GM18526 (cell line): ENCODE results near the gene UBL5.

Experiments used
- POLR2A ChIP-seq: IDR thresholded peaks from 3 replicates; pipeline ENCODE4 v1.6.1; 2011; ENCODE audit not compliant: insufficient read length; ENCODE audit errors: extremely low read depth

UBL5 gene

DNA sequence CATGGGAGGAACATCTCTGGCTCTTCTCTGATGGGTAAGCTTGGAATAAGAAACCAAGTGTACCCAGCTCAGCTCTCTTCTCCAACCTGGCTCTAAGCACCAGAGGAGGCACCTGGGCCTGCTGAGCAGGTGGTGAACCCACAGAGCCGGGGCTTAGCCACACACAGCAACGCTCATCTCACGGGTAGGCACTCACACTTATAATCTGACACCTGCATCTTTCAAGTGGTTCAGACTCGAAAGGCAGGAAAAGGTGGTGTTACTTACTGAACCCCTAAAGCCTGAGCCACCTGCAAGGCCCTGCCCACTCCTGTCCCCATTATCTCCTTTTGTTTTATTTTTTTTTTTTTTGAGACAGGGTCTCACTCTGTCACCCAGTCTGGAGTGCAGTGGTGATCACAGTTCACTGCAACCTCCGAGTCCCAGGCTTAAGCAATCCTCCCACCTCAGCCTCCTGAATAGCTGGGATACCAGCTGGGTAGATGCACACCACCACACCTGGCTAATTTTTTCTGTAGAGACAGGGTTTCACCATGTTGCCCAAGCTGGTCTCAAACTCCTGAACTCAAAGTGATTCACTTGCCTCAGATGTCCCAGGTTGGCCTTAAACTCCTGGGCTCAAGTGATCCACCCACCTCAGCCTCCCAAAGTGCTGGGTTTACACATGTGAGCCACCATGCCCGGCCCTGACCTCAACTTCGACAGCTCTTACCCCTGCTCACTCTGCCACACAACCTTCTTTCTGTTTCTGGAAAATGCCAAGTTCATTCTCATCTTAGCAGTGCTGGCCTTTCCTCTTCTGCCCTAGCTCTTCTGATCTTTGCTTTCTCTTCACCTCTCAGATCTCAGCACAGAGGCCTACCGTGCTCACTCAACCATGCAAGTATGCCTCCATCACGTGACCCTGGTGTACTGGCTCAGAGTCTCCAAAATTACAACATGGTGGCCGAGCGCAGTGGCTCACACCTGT is 18.6 kb upstream of the UBL5 start:
- TF ChIP-seq POLR2A = no peak

GRCh38 chr19:9811139-9811538 is 16.6 kb upstream of the UBL5 start:
- no peak for TF ChIP-seq POLR2A

DNA sequence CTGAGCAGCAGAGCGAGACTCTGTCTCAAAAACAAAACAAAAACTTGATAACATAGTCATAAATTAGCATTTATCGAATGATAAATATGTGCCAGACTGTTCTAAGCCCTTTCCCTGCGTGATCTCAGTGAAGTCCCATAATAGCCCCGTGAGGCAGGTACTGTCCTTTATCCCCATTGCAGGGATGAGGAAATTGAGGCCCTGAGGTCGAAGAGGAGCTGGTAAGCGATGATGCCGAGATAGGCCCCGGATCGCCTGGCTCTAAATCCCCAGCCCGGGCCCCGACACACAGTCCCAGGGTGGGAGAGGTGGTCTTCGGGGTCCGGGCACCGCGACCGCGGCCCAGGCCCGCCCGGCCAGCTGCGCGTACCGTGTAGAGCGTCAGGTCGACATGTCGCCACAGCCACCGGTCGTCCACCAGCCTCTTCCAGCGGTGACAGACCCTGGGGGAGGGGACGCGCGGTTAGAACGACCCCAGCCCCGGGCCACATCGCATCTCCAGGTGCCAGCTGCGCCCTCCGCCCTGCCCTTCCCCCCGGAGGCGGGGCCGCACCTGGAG is 9.5 kb upstream of the UBL5 start:
- no peak for TF ChIP-seq POLR2A

GRCh38 chr19:9818734-9819595 is 8.8 kb upstream of the UBL5 start, which contains the start of gene FBXL12:
FBXL12 (minus strand) TSS chr19:9819079; CDS start chr19:9818813, 266 bp downstream.
- peak; percentile 92 for TF ChIP-seq POLR2A

GRCh38 chr19:9819596-9819909 is 8.2 kb upstream of the UBL5 start:
- peak; percentile 37 for TF ChIP-seq POLR2A

GRCh38 chr19:9823816-9824215 is 3.9 kb upstream of the UBL5 start:
- no peak for TF ChIP-seq POLR2A

DNA sequence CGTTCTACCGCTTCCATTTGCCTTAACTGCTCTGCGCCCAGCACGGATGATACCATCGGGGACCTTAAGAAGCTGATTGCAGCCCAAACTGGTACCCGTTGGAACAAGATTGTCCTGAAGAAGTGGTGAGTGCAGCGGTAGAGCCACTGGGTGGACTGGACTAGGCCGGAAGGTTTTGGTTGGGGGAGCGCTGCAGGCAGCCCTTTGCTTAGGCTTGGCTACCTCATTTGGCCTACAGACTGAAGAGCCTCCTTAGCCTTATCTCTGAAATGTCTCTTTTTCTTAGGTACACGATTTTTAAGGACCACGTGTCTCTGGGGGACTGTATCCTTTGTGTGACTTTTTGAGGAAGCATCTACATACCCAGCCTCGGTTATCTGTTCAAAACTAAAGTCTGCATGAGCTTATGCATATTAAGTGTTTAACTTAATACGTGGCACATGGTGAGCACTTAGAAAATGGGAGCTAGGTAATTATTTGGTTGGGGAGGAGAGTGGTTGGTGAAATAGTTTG is 889 bp downstream of the UBL5 start:
- no peak for TF ChIP-seq POLR2A

DNA sequence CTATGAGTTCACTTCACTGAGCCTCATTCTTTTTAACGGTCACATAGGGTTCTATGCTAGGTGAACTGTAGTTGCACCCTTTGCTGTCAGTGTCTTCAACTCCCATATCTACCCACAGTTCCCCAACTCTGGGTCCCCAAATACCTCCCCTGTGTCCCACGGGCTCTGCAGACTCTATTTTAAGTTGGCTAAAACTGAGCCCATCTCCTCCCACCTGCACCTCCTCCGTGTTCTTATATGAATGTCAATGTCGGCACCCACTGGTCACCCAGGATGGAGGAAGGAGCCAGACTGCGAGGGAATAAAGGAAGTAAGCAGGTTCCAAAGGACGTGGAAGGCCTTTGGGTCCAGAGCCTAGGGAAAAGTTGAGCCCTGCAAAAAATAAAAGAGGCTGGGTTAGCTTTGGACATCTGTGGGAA is 6.6 kb downstream of the UBL5 start:
- no peak for TF ChIP-seq POLR2A

DNA sequence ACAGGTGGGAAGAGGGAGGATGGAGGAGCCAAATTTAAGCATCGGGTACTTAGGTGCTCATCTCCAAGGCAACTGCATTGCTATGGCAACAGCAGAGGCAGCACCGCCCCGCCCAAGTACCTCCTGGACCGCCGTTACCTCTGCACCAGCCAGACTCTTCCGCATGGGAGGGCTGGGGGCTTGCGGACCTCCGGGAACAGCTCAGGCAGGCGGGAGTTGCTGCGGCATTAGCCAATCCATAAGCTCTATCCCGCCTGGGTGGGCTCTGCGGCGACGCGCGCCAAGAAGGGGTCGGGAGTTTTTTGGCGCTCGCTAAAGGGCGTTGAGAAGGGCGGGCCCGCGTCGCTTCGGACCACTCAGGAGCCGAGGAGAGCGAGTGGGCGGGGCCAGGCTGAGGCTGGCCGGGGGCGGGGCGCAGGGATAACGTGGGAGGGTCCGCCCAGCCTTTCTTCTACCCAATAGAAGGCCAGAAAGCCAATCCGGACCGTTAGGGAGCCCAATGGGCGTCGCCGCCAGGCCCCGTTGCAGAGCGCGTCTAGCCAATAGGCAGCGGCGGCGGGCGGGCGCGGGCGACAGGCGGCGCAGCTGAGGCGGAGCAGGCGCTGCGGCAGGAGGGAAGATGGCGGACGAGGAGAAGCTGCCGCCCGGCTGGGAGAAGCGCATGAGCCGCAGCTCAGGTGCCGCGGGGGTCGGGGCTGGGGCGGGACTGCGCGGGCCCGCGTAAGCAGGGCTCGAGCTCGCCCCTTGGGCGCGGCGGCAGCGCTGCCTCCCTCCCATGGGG is 7.2 kb downstream of the UBL5 start, which contains the start of gene PIN1:
TSS of gene PIN1 (plus strand) at position 593 of the 781 bp plus-strand sequence. CDS start at position 620, 27 bp downstream.
- peak; percentile 74 for TF ChIP-seq POLR2A

DNA sequence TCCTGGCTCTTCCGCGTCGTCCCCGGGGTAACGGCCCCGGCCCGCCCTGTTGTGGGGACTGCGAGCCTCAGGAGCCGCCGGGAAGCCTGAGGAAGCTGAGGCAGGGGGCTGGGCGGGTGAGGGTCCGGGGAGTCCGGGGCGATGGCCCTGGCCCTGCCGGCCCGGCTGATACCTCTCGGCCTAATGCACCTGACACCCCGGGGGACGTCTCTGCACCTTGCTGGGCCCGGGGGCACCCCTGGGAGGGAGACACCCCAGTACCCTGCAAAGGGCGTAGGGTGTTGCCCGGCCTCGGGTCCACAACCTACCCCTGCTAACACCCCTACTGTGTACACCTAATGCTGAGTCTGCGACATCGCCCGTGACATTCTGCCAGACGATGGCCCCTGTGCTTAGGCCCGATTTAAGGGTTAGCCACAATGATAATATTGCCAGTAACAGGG is 7.8 kb downstream of the UBL5 start:
- TF ChIP-seq POLR2A = no peak

DNA sequence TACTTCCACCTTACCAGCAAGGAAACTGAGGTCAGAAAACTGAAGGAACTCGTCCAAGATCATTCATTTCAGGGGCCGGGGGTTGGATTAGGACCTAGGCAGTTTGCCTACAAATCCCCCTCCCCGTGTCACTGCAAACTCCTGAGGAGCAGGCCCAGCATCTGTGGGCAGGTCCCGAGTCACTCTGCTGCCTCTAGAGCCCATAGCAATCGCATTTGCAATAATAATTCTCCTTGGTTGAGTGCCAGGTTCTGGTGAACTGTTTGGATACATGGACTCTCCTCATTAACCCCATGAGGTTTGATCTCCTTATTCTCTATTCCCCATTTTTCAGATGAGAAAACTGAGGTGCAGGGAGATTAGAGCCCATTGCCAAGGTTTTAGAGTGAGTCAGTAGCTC is 8.3 kb downstream of the UBL5 start:
- TF ChIP-seq POLR2A = no peak

DNA sequence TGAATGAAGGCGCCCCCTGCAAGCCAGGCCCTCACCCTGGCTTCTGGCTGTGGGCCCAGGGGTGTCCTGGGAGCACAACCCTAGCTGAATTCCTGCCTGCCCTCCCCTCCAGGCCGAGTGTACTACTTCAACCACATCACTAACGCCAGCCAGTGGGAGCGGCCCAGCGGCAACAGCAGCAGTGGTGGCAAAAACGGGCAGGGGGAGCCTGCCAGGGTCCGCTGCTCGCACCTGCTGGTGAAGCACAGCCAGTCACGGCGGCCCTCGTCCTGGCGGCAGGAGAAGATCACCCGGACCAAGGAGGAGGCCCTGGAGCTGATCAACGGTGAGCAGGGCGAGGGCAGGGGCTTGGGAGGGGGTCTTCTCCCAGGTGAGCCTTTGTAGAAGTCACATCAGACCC is 10.6 kb downstream of the UBL5 start:
- TF ChIP-seq POLR2A = no peak

DNA sequence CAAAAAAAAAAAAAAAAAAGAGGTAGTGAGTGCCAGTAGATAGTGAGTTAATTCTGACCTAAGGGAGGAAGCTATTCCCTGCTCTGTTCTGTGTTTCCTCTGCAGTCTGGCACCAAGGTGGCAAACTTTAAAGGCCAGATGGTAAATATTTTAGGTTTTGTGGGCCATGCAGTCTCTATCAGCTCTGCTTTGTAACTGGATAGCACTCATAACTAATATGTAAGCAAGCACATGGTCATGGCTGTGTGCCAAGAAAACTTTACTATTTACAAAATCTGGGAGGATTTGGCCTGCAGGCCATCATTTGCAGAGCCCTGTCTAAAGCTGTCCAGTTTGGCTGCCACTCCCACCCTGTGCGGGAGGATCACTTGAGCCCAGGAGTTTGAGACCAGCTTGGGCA is 11.7 kb downstream of the UBL5 start:
- no peak for TF ChIP-seq POLR2A

- no peak for TF ChIP-seq POLR2A
Measured at GRCh38 chr19:9842834-9843625, 15.3 kb downstream of the UBL5 start.
